ENCODE data around the gene KATNIP. TPM values are rescaled to one million over a fixed set of nuclear protein-coding genes. Genes with fewer than 3 reads are reported as not detected.

The KATNIP gene
- total and polyA plus RNA-seq, 2 of the 13 experiments (the other 11 are each of a cell fraction or from before 2014, with no cell fraction given): 9.7 to 12.0 TPM

DNA sequence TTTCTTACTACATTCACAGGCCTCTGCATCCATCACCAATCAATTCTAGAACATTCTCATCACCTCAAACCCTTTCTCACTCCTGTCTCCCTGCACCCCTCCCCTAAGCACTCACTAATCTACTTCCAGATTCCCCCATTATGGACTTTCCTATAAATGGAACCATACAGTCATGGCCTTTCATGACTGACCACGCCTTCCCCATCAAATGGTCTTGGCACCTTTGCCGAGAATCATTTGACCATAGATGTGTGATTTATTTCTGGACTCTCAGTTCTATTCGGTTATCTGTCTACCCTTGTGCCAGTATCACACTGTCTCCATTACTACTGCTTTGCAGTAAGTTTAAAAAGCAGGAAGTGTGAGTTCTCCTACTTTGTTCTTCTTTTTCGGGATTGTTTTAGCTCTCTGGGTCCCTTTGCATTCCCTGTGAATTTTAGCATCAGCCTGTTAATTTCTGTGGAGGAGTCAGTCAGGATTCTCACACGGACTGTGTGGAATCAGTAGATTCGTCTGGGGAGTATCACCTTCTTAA is 27.7 kb upstream of the KATNIP start (continued):
- no peak for TF ChIP-seq BRCA1 (CRISPR knock-in tag; IDR thresholded peaks at IDR 0.05)
- TF ChIP-seq NFKB2 (CRISPR knock-in tag; IDR thresholded peaks at IDR 0.05; ENCODE audit: borderline replicate concordance): no peak
- TF ChIP-seq ZNF468 (CRISPR knock-in tag; IDR thresholded peaks at IDR 0.05): no peak
- TF ChIP-seq NR2C2 (CRISPR knock-in tag; IDR thresholded peaks at IDR 0.05; ENCODE audit: borderline replicate concordance): no peak
- no peak for TF ChIP-seq ZNF350 (CRISPR knock-in tag; IDR thresholded peaks at IDR 0.05; ENCODE audit: borderline replicate concordance, low read depth)
- TF ChIP-seq ZNF121 (CRISPR knock-in tag; IDR thresholded peaks at IDR 0.05): no peak

DNA sequence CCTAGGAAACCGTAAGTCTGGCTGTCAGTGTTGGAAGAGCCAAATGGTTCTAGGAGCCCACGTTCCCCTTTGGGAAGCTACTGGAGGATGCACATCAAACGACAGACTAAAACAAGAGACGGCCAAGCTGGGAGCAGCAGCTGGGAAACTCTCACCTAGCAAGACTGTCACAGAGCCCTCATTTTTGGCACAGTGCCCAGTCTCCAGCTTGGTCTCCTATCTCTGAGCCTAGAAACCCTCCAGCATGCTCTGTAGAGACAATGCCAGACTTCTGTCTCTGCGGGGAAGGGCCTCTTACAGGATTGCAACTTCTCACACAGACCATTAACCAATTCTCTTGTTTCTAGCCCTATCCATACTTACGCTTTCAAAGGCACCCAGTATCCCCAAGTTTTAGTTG is 23.8 kb upstream of the KATNIP start:
- intact Hi-C loops (cut with micrococcal nuclease; ENCODE audit: unreplicated experiment) (no loop called here), in situ Hi-C loops (cut with HindIII; ENCODE audit: extremely low pct_ligation_motif_present, low pct_unique_long_range_greater_than_20kb) (no loop called here)
- Histone ChIP-seq H3K4me1 (ENCODE audit: insufficient read depth, low read length) (no peaks in the 10 kb centered on the region), H3K9me3 (ENCODE audit: low read length) (no peaks in the 10 kb centered on the region), H4K20me1 (ENCODE audit: insufficient read depth, low read length) (no peaks in the 10 kb centered on the region; the same call in 1 of the 2 replicates), H3K27me3 (ENCODE audit: control insufficient read depth in 1 of 2, insufficient read depth in 2 of 2, low read length in 2 of 2) (no peaks in the 10 kb centered on the region), H3K79me2 (ENCODE audit: insufficient read depth, low read length) (no peaks in the 10 kb centered on the region), H2AFZ (ENCODE audit: low read length) (no peak overlapping the region), H3K27ac (ENCODE audit: extremely low read length, insufficient read depth, low read length) (no peak overlapping the region), H3K9ac (ENCODE audit: insufficient read depth, low read depth, low read length) (no peak overlapping the region), H3K36me3 (replicated peaks in 1 of 2; ENCODE audit: control insufficient read depth in 1 of 2, insufficient read depth in 2 of 2, low read length in 2 of 2) (peaks cover 35 to 87% of the 10 kb centered on the region in 2 experiments), H3K4me2 (ENCODE audit: low read depth, low read length) (no peak overlapping the region), H3K4me3 (replicated peaks in 1 of 3; ENCODE audit: insufficient read depth in 1 of 3, low read depth in 2 of 3, low read length in 3 of 3) (no peak overlapping the region)
- no peak for FAIRE-seq
- WGBS (ENCODE audit: low lambda C conversion rate): 98% methylated on average over 6 of the region's 6 CpGs
- CTCF ChIA-PET (ENCODE audit: low intra/inter-chr PET ratio, low total read pairs): no interaction called here
- TF ChIP-seq FOXJ3 (CRISPR knock-in tag; IDR thresholded peaks at IDR 0.05; ENCODE audit: borderline replicate concordance): no peak
- TF ChIP-seq PHB2 (IDR thresholded peaks at IDR 0.05; ENCODE audit: partially characterized antibody): no peak
- no peak for TF ChIP-seq NFYB (CRISPR knock-in tag; IDR thresholded peaks at IDR 0.05)
- TF ChIP-seq, protein P1, sequence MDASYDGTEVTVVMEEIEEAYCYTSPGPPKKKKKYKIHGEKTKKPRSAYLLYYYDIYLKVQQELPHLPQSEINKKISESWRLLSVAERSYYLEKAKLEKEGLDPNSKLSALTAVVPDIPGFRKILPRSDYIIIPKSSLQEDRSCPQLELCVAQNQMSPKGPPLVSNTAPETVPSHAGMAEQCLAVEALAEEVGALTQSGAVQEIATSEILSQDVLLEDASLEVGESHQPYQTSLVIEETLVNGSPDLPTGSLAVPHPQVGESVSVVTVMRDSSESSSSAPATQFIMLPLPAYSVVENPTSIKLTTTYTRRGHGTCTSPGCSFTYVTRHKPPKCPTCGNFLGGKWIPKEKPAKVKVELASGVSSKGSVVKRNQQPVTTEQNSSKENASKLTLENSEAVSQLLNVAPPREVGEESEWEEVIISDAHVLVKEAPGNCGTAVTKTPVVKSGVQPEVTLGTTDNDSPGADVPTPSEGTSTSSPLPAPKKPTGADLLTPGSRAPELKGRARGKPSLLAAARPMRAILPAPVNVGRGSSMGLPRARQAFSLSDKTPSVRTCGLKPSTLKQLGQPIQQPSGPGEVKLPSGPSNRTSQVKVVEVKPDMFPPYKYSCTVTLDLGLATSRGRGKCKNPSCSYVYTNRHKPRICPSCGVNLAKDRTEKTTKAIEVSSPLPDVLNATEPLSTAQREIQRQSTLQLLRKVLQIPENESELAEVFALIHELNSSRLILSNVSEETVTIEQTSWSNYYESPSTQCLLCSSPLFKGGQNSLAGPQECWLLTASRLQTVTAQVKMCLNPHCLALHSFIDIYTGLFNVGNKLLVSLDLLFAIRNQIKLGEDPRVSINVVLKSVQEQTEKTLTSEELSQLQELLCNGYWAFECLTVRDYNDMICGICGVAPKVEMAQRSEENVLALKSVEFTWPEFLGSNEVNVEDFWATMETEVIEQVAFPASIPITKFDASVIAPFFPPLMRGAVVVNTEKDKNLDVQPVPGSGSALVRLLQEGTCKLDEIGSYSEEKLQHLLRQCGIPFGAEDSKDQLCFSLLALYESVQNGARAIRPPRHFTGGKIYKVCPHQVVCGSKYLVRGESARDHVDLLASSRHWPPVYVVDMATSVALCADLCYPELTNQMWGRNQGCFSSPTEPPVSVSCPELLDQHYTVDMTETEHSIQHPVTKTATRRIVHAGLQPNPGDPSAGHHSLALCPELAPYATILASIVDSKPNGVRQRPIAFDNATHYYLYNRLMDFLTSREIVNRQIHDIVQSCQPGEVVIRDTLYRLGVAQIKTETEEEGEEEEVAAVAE (CRISPR knock-in tag; IDR thresholded peaks at IDR 0.05; ENCODE audit: borderline replicate concordance): no peak
- no peak for TF ChIP-seq SNAPC2 (CRISPR knock-in tag; IDR thresholded peaks at IDR 0.05)
- POLR2A ChIA-PET: no interaction called here
- no peak for DNase-seq (ENCODE audit: low spot score)
- no peak for ATAC-seq
- BruUV-seq (replicated peaks): no TSS peak

Data from HepG2 (cell line).